Dermis blood vessel endothelial cell (primary cell): ENCODE results near the gene YBX2. TPM values are rescaled to one million over a fixed set of nuclear protein-coding genes. Genes with fewer than 3 reads are reported as not detected.
"Not testable (repeated sequence)": the region's sequence is repeated elsewhere in the genome, so short reads cannot be mapped to it uniquely, and the experiment has no call there.

Experiments
- DNase-seq: peaks from one replicate; pipeline ENCODE4 v3.0.0; 2010
- total RNA-seq: library from RNA; depleted of rRNA; stranded (reverse); fragments of >200 nt; gene quantifications from 2 replicates; pipeline ENCODE4 v1.2.3, GENCODE V29; 2014

The YBX2 gene
- total RNA-seq, result 0.17 TPM in 1 of 2 replicates, not detected in the other

DNA sequence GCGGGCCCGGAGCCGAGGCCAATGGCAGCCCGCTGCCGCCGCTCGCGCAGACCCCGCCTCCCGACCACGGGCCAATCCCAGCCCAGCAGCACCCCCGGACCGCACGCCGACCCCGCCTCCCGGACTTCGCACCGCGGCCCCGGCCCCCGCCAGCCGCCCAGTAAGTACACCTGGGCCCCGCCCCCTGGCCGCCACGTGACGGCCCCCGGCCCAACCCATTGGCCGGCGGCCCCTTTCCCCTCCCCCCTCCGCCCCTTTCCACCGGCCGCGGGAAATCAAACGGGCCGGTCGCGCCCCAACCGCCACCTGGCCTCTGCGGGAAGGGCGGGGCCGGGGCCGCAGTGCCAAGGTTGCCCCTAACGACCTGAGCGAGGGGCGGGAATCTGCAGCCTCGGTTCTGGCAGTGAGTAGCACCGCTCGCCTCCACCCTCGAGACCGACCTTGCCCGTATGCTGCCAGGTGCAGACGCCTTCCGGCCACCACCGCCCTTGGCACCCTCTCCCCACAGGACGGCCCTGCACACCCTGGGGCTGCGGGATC, at the start of gene YBX2:
YBX2 (minus strand) TSS at position 26 of the 540 bp plus-strand sequence. CDS start 139 bp downstream, outside the sequence.
- peak; percentile 35 for DNase-seq

DNA sequence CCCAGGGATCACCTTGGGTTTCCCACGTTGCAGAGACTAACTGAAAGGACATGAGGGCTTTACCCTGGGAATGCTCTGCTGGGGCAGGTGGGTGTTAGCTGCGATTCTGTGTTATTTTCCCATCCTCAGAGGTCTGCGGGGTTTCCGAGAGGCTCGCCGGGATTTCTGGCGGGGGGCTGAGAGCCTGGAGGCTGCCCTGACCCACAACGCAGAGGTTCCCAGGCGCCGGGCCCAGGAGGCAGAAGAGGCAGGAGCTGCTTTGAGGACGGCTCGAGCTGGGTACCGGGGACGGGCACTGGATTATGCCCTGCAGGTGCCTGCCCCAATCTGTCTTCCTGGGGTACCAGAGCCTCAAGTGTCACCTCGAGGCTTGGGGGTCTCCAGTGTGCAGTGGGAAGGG, 48.8 kb upstream of the YBX2 start:
- DNase-seq, result no peak

DNA sequence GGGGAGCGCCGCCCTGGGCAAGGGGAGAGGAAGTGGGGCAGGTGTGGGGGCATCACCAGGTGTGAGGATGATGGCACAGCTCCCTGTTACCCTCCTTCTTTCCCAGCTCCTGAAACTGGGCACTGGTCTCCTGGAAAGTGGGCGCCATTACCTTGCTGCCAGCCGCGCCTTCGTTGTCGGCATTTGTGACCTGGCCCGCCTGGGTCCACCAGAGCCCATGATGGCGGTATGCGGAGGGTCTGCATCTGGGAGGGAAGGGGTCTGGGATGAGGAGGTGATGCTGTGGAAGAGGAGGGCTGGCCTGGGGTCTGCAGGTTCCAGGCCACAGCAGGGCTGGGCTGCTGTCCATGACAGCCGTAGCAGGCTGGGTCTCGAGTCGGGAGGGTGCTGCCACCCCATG, 47.4 kb upstream of the YBX2 start:
- DNase-seq, result no peak

DNA sequence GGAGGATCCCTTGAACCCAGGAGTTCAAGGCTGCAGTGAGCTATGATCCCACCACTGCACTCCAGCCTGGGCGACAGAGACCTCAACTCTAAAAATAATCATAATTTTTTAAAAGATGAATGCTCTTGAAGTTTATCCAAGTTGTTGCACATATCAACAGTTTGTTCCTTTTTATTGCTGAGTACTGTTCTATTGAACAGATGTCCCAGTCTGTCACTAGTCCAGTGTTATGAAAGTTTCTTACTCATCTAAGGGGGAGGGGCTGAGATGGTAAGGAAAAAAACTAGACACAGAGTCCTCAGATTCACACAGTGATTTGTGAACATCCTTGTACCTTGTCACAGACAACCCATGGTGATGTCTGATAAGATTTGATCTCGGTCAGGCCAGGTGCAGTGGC, 45.7 kb upstream of the YBX2 start:
- no peak for DNase-seq

- not testable (repeated sequence) for DNase-seq
These were observed 43.2 kb upstream of the YBX2 start for GRCh38 chr17:7337600-7337999.

DNA sequence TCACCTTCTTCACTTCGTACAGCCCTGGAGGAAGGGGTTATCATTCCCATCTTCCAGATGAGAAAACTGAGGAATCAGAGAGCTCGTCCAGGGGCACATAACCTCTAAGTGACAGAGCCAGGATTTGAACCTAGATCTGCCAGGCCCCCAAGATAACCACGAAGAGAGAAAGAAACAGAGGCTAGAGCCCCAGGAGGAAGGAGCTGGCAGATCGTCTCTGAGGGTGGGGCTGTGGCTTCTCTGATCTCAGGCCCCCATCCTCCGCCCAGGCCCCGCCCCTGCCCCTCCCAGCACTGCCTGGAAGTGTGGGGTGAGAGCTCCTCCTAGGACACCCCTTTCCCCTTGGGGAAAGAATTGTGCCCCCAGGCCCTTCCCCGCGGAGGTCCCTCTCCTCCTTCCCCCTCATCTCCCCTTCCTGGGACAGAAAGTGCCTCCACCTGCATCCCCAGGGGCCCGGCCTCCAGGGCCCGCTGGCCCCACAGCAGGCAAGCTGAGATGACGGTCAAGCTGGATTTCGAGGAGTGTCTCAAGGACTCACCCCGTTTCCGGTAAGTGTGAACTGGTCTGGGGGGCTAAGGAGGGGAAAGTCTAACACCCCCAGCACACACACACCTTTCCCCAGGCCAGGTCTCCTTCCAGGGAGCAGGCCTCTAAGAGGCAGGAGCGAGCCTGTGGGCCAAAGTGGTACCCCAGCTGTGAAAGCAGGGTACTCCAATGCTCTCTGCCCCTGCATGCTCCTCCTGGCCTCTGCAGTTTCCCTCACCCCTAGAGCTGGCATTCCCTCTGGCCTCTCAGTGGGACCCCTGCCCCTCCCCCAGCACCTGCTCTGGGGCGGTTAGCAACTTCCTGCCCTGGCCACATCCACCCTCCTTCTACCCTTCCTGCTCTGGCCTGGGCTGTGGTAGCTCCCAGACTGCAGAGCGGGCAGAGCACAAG, 42.1 kb upstream of the YBX2 start, which contains the start of gene ACAP1:
ACAP1 (plus strand) TSS at position 290 of the 936 bp plus-strand sequence; CDS start at position 496, 206 bp downstream.
- no peak for DNase-seq

DNA sequence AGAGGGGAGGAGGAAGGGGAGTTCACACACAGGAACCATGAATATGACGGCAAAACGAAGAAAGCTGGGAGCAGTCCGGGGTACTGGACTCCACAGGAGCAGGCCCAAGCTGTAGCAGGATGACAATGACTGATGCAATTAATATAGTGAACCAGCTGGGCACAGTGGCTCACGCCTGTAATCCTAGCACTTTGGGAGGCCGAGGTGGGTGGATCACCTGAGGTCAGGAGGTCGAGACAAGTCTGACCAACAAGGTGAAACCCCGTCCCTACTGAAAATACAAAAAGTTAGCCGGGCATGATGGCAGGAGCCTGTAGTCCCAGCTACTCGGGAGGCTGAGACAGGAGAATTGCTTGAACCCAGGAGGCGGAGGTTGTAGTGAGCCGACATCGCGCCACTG, 41.3 kb upstream of the YBX2 start:
- DNase-seq, result not testable (repeated sequence)

DNA sequence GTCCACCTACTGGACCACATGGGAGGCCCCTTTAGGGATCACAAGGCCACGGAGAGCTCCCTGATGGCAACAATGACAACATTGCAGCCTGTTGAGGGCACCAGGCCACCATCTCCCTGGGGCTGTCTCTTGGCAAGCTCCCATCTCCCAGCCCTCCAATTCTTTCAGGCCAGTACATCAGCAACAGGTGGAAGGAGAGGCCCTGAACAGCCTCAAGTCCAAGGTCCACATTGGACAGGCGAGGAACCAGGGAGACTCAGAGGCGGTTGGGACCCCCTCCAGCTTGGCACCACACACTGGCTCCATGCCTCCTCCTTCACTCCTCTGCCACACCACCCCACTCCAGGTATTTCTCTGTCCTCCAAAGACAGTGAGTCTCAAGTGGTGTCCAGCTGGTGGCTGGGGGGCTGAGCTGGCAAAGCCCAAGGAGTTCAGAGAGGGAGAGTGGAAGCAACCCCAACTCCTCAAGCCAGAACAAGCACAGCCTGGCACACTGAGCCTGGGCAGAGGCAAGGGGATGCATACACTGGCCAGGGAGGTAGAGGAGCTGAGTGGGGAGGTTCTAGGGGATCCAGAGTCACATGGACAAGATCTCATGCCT, 40.6 kb upstream of the YBX2 start:
- no peak for DNase-seq

GRCh38 chr17:7332600-7333069, 38.2 kb upstream of the YBX2 start:
- not testable (repeated sequence) for DNase-seq

- no peak for DNase-seq
These were observed 37.7 kb upstream of the YBX2 start for GRCh38 chr17:7332111-7332510.

- DNase-seq, result no peak
These were observed 36.2 kb upstream of the YBX2 start for GRCh38 chr17:7330638-7331015.

DNA sequence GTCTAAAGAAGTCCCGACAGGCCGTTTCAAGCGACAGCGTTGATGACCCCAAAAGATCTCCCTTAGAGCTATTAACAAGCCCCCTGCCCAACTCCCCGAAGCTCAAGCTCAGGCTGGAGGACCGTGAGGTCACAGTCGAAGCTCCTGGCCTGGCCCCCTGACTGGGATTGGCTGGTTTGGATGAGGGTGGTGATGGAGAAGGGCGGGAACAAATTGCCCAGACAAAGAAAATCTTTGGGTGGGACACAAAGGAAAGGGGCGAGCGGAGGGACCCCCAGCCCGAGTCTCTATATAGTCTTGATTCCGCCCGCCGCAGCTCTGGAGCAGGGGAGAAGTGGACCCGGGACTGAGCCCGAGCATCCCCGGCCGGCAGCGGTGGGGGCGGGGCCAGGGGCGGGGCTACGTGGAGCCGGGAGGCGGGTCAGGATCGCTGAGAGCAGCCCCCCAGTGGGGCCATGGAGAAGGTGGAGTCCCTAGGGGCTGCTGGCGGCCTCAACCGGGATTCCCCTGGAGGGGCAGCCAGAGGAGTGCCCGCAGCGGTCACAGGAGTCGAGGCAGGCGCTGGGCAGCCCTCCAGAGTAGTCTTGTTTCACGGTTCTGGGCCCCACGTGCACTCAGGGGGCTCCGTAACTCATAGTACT, 35.7 kb upstream of the YBX2 start:
- peak; percentile 87 for DNase-seq

- DNase-seq, result peak; percentile 99
These were observed 35.0 kb upstream of the YBX2 start for GRCh38 chr17:7329374-7329996.

GRCh38 chr17:7328840-7329373, 34.5 kb upstream of the YBX2 start, which contains the start of gene NEURL4:
NEURL4 (minus strand) TSS chr17:7329335; CDS start chr17:7329312, 23 bp downstream.
- peak; percentile 57 for DNase-seq

DNA sequence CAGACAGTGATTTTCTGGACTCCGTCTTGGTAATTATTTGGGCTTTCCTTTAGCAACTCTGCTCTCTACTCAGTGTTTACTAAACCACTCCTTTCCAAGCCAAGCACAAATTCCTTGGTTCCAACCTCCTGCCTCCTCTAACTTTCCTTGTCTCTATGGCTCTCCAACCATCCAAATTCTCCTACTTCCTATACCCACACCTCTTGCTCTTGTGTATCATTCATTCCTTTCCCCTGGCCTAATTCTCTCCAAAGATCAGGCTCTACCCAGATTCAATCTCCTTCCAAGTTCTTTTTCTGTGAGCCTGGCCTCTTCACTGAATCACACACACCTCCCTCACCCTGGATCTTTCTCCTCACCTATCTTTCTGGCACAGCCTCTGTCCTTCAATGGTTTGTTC, 33.6 kb upstream of the YBX2 start:
- no peak for DNase-seq

DNA sequence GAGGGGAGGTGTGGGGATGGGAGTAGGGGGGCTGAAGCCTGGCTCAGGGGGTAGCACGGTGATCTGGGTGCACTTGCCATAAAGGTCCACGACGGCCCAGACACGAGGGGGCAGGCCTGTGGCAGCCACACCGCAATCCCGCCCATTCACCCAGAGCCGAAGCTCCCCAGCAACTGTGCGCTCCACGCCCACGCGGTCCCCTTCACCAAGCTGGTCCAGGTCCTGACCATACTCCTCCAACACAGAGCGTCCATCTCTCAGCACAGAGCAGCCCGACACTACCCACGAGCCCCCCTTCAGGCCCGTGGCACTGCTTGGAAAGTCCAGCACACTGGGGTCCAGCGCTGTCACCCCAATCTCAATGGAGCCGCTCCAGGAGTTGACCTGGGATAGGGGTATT, 33.1 kb upstream of the YBX2 start:
- no peak for DNase-seq

DNA sequence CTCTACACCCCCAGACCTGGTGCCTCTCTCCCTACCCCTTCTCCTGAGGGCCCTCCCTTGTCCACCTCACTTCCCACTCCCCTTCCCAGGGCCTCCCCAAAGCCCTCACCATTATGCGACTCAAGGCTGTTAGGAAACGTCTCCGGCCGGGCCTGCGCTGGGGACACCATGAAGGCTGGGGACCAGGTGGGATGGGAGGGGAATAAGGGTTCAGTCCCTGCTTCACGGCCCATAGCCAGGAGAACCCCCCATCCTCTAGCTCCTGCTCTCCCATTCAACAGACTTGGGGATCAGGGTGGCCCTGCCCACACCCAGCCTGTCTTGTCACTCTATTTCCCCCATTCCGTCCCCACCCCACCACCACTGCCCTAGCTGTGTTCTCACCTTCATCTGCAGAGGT, 32.6 kb upstream of the YBX2 start:
- no peak for DNase-seq

GRCh38 chr17:7326186-7326585, 31.7 kb upstream of the YBX2 start:
- no peak for DNase-seq

- DNase-seq, result no peak
These were observed 30.6 kb upstream of the YBX2 start for GRCh38 chr17:7325031-7325528.

GRCh38 chr17:7324438-7324779, 30.0 kb upstream of the YBX2 start:
- DNase-seq, result no peak

DNA sequence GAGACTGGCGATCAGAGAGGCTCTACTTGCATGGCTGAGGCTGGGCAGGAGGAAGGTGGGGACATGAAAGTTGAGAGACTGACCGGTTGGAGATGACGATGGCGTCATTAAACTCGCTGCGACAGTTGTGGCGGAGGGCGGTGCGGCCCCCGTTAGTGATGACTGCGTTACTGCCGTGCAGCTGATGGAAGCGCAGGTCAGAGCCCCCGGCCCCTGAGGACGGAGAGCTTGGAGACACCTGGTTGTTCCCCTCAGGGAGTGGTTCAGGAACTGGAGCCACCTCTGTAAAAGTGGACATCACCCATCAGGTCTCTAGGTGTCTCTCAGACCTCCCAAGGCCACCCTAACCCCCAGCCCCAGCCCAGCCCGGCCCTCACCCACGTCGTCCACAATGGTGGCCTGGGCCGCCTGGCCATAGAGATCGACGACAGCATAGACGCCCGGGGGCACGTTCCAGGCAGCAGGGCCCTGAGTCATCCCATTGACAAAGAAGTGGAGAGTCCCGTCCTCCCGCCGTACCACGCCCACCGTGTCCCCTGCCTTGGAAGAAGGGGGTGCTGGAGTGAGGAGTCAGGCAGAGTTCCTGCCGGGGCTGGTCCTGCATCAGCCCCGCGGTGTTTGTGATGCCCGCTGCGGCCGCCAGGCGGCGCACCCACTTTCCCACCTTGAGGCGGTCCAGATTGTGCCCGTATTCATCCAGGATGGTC, 29.4 kb upstream of the YBX2 start:
- peak; percentile 69 for DNase-seq
